ENCODE results near the gene SYNJ2.

SYNJ2 gene

DNA sequence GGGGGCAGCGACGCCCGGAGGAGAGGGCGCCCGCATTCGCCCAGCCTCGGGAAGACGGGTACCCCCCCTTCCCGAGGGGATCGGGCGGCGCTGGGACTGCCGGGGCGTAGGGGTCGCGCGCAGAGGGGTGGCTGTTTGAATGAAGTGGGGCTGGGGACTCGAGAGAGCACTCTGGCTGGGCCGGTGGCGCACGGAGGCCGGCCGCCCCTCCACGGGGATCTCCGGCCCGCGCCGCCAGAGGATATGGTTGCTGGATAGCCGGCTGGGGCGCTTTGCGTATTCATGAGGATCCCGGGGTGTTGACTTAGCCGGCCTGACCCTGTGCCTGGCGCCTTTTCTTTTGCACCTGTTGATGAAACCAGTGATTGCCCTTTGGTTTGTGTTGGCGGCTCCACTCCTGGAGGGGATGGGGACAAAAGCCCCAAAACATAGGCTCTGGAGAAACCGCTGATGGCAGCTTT, 469 bp downstream of the SYNJ2 start:
- no peak for DNase-seq

DNA sequence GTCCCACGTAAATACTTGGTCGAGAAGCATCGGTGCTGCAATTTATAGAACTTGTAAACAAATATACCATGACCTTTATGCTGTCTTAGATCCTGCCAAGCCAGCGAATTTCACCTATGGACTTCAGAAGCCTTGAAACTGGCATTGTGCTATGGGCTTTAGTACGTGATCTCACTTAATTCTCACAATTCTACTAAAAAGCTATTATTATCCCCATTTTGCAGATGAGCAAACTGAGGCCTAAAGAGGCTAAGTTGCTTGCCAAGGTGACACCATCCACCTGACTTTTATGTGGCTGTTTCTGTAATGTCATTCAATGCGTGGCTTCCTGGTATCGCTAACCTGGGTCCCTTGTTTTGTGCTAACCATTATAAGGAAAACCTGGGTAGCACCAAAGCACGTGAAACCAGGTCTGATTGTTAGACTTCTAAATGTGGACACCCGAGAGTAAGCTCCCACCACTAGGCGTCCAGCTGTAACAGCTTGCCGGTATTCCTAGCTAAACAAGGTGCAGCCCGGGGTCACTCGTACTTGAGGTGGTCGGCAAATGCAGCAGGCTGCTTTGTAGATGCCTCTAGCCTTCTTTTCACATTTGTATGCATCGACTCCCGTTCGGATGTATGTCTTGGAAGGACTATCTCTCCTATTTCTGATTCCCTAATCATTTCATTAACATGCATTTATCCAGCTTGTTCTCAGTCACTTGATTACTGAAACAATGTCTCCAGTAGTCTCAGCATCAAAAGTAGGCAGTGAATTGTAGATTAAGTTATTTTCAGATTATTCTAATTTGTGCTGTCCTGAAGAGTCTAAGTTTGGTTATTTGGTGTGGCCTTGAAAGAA, 1.1 kb downstream of the SYNJ2 start:
- no peak for DNase-seq

DNA sequence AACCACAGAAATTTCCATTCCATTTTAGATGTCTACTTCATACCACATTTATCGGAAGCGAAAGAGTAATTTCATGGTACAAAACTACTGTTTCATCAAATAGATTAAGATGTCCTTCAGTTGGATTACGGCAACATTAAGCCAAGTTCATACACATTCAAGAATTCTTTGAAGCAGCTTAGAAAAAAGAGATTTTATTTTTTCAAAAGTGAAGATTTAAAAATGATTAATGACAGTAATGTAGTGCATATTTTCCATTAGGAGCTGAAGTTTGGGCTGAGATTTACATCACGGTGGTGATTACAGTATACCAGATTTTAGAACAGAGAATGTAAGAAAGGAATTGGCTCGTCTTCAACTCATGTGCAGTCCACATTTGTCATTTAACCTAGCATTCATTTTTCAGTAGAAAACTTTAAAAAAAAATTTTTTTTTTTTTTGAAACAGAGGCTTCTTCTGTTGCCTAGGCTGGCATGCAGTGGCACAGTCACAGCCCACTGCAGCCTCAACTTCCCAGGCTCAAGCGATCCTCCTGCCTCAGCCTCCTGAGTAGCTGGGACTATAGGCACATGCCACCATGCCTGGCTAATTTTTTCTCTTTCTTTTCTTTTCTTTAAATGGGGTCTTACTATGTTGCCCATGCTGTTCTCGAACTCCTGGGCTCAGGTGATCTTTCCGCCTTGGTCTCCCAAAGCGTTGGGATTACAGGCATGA, 1.9 kb downstream of the SYNJ2 start:
- DNase-seq, result no peak

DNA sequence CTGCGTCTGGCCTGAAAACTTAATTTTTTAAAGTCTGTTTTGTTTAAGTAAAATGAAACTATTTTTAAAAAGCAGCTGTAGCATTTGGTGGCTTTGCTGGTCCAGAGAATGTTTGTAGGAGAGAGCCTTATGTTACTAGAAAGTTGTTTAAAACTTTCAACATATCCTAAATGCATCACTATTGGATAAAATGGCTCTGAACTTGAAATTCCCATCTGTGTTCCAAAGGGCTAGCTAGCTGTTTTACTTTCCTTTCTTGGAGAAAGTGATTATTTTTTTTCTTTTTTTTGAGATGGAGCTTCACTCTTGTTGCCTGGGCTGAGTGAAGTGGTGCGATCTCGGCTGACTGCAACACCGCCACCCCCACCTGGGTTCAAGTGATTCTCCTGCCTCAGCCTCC, 2.5 kb downstream of the SYNJ2 start:
- no peak for DNase-seq

DNA sequence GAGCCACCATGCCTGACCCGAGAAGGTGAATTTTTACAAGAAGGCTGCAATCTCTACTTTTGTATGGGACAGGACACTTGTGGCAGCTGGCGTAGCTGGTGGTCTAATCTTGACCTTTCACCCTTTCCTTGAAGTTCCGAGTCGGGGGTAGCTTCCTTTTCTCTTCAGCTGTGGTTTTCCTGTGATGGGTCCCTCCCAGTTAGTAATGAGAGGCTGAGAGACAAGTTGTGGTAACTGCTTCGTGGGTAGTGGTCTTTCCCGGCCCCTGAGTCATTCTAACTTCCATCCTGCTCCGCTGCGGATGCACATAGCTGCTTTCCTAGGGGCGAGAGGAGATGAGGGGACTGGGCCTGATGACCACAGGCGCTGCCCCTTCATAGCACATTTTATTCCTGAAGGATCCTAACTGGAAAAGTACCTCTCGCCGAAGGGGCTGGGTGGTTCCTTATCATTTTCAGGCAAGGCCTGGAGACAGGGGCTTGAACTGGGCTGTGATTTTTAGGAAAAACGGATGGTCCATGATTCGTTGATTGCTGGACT, 3.1 kb downstream of the SYNJ2 start:
- no peak for DNase-seq

DNA sequence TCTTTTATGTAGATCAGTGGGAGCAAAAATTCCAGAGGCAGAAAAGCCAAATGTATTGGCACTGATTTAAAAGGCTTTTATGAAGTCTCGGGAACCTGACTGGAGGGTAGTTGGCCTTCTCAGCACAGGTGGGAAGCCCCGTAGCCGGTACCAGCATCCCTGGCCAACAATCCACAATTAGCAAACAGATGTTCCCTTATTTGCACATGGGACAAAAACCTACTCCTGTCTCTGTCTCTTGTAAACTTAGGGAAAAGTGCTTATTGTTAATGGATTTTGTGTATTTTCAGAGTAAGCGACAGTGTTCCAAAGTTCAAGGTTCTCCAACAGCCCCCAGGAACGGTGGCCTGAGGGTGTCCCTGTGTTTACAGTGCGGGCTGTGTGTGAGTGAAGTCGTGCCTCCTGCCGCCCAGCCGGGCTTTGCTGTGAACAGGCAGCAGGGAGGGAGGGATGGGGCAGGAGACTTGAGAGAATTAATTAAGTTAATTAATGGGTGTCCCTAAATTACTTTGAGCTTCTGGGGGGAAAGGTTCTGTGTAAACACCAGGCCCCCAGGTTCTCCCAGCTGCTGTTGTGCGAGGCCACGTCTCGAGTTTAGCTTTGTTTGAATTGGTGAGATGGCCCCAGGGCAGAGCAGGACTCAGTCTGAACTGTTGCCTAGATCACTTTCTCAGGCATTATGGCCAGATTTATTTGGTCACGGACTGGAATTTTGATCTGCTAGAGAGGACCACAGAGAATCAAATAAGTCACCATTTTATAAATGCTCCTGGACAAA, 3.9 kb downstream of the SYNJ2 start:
- no peak for DNase-seq

DNA sequence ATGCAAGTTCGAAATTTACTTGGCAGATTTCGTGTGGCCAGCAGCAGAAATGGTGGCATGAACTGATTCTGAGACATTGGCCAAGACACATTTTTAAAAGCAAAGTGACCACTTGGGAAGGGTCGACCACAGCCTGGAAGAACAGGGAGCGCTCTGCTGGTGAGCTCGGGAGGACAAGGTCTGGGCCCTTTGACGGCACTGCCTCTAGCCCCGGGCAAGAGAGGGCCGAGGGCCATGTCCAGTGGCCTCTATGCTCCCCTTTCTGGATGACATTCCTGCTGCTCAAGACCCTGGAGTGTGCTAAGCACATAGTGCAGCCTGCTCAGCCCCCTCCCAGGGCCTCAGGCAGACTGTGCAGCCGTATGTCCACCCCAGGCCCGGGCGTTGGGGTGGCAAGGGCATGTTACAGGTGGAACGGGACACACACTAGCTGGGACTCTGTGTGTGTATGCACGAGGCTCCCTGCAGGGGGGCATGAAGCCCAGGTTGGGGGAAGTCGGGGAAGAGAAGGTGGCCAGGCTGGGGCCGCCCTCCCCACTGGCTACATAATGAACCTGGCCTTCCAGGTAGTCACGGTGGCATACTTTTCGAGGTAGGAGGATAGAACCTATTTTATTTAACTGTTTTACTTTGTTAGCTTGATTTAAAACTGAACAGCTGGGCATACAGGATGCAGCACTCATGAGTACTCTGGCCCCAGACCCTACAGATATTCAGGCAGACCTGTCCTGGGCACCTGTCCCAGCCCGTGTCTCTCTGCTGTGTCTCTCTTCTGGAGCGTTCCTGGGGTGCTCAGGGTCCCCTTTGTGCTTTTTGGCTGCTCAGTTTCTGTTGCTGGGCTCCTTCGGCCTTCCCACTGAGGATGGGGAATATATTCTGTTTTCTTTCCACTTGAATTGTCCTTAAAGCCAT, 6.4 kb downstream of the SYNJ2 start:
- no peak for DNase-seq

DNA sequence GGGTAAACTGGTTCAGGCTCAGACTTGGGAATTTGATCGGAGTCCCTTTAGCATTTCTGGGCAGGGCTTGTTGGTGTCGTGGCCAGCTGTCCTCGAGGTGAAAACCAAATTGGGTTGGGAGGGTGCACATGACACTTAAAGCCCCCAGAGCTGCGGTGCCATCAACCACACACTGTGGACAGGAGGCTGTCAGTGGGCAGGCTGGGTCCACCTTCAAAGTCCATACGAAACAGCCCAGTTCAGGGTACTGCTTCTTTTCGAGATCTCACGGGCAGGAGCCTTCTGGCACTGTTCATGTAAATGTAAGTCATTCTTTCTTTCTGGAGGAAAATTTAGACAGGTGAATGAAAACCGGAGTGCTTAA, 7.0 kb downstream of the SYNJ2 start:
- DNase-seq, result no peak

DNA sequence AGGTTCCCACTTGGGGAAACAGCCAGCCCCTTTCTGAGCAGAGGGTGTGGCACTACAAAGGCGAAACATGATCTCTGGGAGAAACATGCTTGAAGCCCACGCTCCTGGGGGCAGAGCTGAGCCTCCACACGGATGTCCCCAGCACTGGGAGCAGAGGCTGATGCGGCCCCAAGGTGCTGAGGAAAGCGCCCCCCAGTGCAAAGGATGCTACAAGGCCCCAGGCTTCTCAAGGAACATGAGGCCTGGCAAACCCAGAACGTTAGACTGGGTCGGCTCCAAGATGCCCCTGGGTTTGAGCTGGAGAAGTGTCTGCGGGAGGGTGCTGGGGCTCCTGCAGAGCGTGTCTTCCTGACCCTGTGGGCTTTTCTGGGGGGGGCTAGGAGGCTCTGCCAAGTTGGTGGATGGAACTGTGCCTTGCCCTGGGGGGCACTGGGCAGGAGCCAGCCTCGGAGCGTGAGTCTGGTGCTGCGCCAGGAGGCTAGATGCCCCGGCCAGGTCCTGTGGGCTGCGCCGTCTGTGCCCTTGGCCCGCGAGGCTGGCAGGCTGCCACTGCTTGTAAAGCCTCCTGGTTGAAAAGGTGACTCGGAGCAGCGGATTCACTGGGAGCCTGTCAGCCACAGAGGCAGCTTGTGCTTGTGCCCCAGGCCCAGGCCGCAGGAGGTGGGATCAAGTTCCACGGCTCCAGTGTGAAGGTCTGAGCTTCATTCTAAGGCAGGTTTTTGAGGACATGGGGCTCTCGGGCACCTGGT, 8.1 kb downstream of the SYNJ2 start:
- no peak for DNase-seq

DNA sequence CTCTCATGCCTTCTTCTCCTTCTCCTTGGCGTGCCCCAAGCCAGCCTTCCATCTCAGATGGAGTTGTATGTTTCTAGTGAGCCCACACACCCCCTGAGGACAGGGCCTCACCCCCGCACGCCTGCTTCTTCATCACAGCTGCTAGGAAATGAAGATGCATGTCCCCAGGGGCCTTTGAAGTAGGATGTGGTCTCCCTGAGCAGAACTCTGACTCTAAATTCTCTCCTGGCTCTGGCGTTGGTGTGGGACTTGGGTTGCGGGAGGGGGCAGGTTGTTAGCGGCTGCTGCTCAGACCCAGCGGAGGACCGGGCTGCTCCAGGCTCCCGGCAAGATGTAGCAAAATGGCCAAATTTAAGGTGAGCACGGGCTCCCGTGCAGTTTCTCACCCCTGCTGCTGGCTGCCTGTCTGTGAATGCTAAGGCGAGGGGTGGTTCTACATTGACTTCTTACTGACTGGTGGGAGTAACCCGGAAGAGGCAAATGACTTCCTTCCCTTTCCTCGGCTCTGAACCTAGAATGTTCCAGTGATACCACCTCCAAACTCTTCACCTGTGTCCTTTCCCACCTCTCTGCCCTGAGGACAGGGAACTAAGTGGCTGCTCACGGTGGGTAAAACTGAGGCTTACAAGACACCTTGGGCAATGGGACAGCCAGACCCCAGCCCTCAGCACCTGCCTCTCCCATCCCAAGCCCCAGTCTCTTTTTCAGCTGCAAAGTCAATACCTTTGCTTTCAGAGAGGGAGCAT, 8.8 kb downstream of the SYNJ2 start:
- no peak for DNase-seq

DNA sequence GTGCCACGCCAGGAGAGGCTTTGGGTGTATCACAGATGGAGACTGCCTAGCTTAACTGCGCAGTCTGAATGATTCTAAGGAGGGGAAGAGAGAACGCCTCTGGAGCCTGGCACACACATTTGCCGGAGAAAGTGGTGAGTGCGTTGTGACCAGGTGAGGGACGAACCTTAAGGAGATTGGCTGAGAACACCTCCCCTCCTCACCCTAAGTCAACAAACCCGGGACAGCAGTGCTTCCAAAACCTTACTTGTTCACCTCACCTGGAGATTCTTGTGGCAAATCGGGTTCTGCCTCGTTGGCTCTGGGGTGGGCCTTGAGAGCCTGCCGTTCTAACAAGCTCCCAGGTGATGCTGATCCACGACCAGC, 9.4 kb downstream of the SYNJ2 start:
- no peak for DNase-seq

DNA sequence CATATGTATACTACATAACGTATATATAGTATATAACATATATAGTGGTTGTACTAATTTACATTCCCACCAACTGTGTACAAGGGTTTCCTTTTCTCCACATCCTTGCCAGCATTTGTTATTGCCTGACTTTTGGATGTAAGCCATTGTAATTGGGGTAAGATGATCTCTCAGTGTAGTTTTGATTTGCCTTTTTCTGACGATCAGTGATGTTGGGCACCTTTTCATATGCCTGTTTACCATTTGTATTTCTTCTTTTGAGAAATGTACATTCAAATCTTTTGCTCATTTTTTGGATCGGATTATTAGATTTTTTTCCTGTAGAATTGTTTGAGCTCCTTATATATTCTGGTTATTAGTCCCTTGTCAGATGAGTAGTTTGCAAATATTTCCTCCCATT, 11.4 kb downstream of the SYNJ2 start:
- no peak for DNase-seq

DNA sequence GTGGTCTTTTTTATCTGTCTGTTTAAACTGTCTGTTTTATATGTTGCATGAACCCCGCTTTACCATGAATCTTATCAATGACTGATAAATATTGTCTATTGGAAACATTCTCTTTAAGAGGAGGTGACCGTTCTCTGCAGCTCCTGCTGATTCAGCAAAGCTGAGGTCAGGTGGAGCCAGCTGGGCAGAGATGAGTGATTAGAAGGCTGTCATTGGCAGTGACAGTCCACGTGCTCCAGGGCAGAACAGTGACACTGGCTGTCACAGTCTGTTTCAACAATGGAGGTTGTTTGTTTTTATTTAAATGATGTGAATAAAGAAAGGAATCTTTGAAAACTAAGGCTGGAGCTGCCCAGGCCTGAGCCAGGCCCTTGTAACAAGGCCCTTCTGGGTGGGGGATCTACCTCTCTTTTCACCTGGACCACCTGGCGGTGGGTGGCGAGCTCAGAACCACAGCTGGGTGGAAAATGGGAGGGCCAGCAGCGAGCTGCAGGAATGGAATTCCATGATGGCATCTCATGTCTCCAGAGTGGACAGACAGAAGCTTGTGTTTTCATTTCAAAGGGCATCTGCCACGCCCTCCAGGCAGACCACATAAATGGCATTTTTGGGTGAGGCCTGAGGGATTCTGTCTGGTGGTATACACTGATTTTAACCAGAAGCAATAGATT, 12.6 kb downstream of the SYNJ2 start:
- DNase-seq, result no peak

DNA sequence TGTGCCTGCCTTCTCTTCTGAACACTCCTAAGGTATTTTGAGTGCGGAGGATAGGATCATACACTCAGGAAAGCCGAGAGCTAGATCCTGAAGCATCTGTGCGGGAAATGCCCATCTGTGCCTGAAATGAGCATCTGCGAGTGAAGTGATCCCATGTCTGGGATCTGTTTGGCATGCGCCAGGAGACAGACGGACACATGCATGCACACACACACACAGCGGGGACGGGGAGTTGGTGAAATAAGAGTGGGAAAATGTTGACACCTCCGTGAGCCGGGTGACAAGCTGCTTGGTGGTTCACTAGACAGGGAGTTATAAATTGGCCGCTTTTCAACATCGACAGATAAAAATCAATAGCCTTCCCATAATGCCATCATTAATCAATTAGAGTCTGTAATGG, 13.8 kb downstream of the SYNJ2 start:
- DNase-seq, result no peak

DNA sequence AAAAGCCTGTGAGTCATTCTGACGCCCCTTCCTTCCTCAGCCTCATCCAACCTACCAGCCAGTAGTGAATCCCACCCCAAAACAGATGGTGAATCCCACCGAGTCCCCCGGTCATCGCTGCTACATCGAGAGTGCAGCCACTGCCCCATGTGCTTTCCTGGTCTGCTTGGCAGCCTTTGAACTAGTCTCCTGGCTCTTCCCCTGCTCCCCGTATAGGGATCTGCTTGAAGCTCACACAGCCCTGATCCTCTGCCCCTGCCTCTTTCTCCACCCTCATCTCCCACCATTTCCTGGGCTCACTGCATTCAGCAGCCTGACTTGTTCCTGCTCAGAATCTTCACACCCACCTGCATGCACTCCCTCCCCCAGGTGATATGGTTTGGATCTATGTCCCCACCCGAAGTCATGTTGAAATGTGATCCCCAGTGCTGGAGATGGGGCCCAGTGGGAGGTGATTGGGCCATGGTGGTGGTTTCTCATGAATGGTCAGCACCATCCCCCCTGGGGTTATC, 14.6 kb downstream of the SYNJ2 start:
- DNase-seq, result no peak

DNA sequence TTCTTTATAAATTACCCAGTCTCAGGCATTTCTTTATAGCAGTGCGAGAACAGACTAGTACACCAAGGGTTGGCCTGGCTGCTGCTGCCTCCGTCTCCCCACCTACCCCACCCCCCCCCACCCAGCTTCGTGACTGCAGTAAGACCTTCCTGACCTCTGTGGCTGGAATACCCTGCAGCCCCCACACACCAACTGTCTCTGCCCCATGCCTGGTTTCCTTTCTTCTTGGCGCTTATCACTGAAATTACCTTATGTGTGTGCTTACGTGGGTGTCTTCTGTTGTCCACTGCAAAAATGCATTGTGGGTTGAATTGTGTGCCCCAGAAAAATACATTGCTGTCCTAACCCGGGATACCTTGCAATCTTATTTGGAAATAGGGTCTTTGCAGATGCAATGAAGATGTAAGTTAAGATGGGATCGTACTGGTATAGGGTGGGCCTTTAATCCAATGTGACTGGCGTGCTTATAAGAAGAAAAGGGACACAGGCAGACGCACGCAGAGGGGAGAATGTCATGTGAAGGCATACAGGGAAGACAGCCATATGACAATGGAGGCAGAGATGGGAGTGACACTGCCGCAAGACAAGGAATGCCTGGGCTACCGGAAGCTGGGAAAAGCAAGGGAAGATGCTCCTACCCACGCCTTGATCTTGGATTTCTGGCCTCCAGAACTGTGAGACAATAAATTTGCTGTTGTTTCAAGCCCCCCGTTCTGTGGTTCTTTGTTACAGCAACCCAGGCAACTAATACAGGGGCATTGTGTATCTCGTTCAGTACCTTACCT, 15.4 kb downstream of the SYNJ2 start:
- no peak for DNase-seq

DNA sequence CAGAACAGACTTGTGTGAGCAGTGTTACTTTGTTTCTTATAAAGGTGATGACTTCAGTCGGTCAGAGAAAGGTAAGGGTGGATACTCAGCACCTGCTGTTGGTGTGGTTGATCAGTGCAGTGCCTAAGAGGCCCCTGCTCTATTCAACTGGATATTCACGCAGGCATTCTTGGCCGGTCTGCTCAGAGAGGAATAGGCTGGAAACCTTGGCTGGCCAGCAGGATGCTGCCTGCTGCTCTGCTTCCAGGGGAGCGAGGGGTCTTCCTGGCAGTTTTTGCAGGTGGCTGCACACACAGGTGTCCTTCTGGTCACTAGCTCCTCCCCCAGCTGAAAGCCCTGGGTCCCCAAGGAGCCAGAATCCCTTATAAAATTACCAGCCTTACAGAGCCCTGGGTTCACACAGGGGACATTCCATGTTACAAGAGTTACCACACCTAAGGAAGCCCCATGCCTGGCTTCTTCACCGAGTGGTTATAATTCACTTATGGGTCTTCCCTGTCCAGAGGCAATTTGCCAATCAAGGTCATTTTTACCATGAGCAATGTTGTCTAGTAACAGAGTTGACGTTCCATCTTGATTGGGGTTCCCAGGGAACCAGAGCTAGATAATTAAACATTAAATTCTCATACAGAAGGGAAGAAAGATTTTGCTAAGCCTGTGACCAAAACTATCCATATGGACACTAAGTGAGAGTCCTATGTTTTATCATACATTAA, 16.4 kb downstream of the SYNJ2 start:
- no peak for DNase-seq

DNA sequence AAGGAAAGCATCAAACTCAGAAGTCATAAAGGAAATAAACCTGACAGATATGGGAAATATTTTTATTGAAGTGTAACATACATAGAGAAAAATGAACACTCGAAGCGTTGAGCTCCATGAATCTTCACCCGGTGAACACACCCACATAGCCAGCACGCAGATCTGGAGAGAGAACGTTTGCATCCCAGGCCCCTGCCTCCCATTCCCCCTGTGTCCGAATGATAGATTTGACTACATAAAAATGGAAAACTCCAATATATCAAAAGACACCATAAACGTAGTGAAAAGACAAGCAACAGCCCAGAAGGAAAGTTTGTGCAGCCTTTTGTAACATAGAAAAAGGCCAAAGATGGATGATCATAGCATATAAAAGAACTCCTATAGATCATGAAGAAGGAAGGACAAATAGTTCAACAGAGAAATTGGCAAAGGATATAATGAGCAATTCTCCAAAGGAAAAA, 17.1 kb downstream of the SYNJ2 start:
- no peak for DNase-seq
